NCI-H146 treated with DMSO at 0.1 percent for 48 hours (cell line): Measurements from ENCODE around the gene CAPS.
"Not testable (repeated sequence)": the region's sequence is repeated elsewhere in the genome, so short reads cannot be mapped to it uniquely, and the experiment has no call there.

Experiments
- DNase-seq: peaks from one replicate; lab custom pipeline; 2025; ENCODE audit not compliant: unreplicated experiment; lab: John Stamatoyannopoulos, UW

CAPS gene

GRCh38 chr19:5955636-5955935 lies 41.5 kb downstream of the CAPS start:
- DNase-seq: no peak

DNA sequence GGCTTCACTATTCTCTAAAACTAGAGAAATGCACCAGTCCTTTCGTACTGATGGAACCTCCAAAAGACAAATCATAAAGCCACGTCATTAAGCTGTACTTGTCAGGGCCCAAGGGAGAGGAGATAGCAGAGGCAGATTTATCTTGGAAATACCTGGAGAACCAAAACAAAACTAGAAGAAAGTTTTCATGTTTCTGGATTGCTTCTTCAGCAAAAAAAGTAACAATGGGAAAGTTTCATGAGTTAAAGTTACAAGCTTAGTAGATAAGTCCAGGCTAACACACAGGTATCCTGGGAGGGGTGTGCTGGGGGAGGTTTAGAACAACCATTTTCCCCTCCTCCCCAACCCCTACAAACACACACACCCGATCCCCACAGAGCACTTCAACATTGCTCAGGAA lies 42.3 kb downstream of the CAPS start:
- no peak for DNase-seq

- no peak for DNase-seq
Observed at GRCh38 chr19:5956728-5957127, 42.7 kb downstream of the CAPS start.

DNA sequence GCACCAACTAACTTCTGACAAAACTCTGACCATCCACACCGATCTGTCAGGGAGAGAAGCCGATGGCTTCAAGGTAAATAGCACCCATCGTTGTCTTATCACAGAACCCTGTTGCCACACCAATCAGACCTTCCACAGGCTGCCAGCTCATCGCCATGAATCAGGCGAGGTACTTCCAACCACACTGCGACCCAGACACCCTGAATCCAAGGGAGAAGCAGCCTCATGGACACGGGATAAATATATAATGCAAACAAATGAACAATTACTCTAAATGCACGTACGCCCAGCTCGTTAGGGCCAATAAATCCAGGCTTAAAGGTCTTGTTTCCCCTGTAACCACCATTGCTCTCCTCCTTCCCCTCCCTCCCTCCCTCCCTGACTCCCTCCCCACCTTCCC lies 43.1 kb downstream of the CAPS start:
- DNase-seq: peak; percentile 11

DNA sequence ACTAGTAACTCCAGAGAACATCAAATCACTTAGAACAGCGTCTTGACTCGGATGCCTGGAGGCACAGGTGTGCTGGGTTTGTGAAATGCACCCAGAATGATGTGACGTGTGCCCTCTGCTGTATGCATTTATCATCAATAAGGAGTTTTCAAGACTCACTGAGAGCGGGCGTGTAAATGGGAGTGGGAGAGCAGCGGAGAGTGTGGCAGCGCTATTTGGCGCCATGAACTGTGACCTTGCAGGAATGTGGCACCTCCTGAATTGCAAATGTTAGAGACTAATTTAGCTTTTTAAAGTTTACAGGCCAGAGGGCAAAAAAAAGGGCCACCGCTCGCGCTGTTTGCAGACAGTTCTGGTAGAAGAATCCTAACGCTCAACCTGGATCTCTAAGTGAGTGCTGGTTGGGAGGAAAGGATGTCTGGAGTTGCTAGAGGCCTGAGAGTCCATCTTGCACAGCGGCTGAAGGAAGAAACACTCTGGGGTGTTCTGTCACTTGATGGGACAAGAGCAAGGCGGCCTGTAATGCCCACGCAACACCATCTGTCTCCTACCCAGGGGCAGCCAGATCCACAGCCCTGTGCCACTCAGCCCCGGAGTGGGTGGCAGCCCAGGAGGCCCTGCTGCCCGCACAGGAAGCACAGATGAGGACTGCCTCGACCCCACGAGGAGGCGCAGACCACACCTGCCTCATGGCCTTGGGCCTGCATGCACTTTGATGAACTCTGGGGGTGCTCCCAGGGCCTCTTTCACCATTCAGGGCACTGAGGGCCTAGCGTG lies 44.2 kb downstream of the CAPS start:
- DNase-seq: no peak

DNA sequence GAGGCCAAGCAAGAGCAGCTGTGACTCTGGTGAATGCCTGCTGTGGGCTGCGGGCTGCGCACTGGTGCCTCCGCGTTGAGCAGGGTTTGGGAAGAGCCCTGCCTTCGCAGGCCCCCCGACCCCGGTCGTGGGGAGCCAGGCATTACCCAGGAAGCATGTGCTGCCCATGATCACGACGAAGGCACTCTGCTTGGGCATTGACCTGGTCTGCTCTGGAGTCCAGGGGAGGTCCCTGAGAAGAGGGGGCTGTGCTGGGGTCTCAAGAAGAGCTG lies 44.7 kb downstream of the CAPS start:
- DNase-seq: no peak

- no peak for DNase-seq
Observed at GRCh38 chr19:5959260-5960004, 45.4 kb downstream of the CAPS start.

DNA sequence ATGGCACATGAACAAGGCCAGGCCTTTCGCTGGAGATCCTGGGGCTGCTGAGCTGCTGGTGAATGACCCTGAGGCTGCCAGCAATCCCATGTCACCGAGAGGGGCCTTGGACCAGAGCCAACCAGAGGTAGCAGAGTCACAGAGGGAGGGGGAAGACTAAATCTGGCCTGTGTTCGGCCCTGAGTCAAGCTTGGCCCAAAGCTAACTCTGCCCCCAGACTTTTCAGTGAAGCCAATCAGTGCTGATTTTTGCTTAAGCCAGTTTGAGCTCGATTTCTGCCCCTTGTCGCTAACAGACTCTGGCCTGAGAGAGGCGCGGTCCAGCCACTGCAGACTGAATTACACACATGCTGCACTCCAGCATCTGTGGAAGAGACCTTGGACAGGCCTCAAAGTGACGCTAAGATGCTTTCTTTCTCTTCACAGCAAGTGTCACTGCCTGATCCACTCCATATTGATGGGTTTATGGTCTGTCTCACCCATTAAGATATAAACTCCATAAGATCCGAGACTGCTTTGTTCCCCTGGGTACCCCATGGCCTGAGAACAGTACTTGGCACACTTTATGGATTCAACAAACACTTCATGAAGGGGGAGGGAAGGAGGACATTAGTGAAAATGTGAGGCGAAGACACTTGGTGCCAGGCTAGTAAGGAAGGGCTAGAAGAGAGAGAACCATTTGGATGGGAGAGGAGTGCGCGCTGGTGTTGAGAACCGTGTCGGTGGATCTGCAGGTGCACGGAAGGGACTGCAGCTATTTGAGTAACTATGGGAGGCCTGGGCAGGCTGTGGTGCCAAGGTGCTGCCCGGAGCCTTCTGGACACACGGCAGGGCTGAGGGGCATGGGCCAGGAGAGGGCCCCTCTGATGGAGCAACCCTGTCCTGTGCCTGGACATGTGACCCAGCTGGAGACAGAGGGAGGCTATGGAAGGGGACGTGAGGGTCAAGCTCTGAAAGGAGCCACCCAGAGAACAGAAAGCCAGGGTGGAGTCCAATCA lies 46.2 kb downstream of the CAPS start:
- no peak for DNase-seq

DNA sequence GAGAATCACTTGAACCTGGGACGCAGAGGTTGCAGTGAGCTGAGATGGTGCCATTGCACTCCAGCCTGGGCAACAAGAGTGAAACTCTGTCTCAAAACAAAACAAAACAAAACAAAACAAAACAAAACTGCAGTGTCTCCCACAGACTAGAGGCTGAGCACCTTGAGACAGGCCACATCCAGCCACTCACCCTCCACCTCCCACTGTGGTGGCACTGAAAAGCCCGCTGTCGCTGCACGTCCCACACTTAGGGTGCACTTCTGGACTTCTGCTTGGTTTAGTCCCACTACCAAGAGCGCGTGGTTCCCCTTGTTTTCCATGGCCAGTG lies 47.6 kb downstream of the CAPS start:
- not testable (repeated sequence) for DNase-seq

DNA sequence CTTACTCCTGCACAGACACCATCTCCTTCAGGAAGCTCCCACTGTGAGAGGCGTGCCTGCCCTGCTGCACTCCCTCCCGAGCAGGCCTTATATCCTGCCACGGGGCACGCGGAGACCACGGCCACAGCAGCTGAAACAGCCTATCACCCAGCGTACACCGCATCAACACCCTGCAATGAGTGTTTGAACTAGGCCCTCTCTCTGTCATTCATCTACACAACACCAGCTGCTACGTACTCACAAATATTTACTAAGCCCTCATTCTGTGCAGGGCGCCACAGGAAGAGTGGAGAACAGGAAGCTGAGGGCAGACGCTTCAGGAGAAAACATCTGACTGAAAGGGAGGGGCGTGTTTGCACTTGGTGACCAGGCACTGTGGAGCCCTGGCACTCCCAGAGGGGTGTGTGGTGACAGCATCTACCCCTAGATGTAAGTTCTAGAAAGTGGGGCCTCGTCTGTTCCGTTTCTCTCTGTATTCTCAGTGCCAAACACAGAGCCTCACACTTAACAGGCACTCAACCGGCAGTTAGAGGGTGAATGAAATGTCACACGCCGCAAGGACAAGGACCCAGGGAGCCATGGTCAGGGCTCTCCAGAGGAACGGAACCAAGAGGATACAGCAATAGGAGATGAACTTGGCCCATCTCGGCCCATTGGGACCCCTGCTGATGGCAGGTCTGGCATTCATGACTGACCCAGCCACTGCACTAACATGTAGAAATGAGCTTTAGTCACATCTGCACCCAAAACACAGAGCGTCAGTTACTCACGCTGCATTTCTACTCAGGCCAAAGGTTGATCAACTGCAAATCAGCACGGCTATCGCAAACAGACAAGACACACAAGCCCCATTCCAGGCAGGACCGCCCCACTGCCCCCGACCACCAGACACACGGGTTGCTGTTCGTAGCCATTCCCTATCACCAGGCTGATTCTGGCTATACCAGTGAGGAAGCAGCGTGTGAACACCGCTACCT lies 48.2 kb downstream of the CAPS start:
- DNase-seq: peak; percentile 95

DNA sequence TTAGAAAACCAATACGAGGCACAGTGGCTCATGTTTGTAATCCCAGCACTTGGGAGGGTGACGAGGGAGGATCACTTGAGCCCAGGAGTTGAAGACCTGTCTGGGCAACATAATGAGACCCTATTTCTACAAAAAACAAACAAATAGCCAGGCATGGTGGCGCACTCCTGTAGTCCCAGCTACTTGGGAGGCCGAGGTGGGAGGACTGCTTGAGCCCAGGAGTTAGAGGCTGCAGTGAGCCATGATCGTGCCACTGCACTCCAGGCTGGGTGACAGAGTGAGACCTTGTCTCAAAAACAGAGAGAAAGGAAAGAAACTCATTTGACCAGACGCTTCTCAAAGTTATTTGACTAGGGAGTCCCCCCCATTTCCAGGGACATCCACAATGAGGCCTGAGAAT lies 49.2 kb downstream of the CAPS start:
- not testable (repeated sequence) for DNase-seq

DNA sequence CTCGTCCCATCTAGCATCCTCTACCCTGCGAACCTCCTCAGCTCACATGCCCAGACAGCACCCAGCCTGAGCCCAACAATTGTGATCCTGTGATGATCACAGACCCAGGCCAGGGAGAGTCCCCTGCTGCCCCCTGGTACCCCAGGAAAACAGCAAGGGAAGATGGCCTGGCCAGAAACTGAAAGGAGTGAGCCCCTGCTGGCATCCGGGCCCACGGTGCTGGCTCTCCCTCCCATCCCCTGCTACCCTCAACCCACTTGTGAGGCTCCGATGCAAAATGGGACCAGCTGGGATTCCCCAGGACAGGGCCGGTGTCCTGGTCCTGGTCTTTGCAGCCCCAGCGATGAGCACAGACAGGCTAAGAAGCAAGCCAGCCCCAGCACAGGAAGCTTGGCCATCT lies 49.8 kb downstream of the CAPS start:
- no peak for DNase-seq

DNA sequence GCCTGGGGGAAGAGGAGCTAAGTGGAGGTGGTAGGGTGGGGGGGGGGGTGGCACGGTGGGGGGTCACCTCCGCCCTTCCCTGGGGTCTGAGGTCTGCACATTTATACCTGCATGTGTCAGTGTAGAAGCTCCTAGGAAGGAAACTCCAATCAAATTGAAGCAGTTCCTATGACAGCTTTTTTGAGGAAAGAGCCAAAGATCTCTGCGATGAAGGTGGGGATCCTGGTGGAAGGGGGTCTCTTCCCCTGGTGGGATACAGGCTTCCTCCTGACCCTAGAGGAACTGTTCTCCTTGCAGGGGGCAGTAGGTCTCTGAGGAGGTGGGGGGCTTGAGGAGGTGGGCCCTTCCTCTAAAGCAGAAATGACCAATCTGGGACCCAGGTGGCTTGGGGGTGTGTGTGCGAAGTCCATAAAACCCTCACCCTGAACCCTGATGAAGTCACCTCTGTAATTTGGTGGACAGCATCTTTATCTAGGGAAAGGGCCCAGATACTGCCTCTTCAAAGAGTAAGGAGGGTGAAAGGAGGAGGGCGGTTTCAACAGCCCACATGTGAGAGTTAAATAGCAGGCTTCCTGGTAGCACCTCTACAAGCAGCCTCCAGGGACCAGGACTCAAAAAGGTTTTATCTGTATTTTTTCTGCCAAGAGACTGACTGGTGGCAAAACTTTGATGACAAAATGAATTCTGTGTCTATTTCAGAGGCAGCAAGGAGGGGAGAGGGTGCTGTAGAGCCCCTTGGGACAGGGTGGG lies 50.9 kb downstream of the CAPS start:
- DNase-seq: no peak
